ENCODE measurements around the gene SUPT6H.

DNA sequence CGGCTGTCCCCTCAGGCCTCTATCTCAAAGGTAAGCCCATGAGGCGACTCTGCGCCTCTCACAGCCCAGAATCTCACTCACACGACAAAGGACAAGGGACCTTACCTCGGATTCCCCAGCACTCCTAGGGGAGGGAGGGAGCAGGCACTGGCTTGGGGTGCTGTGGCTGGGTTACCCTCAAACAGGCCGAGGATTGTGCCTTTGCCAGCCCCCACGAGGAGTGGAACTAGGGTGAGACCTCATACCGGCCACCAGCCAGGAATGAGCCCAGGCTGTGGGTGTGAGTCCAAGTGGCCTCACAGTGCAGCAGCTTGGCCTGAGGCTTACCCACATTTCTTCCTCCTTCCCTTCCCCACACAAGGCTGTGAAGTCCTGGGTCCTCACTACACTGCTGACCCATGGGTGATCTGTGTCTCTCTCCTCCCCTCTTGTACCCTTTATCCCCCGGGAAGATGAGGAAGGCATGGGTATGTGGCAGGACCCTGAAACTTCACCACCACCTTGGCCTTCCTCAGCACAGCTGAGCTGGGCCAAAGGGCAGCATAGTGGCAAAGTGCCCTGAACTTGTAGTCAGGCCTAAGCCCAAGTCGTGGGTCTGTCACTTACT is 43.8 kb downstream of the SUPT6H start:
- TF ChIP-seq, protein P1, sequence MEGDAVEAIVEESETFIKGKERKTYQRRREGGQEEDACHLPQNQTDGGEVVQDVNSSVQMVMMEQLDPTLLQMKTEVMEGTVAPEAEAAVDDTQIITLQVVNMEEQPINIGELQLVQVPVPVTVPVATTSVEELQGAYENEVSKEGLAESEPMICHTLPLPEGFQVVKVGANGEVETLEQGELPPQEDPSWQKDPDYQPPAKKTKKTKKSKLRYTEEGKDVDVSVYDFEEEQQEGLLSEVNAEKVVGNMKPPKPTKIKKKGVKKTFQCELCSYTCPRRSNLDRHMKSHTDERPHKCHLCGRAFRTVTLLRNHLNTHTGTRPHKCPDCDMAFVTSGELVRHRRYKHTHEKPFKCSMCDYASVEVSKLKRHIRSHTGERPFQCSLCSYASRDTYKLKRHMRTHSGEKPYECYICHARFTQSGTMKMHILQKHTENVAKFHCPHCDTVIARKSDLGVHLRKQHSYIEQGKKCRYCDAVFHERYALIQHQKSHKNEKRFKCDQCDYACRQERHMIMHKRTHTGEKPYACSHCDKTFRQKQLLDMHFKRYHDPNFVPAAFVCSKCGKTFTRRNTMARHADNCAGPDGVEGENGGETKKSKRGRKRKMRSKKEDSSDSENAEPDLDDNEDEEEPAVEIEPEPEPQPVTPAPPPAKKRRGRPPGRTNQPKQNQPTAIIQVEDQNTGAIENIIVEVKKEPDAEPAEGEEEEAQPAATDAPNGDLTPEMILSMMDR (IDR thresholded peaks at IDR 0.05), result no peak
- no peak for TF ChIP-seq POLR2A (IDR thresholded peaks at IDR 0.05)

Measured in testis (tissue), 2 donors.